Chondrocyte (in vitro differentiated cells): ENCODE measurements around the gene NTN1. TPM values are rescaled to one million over a fixed set of nuclear protein-coding genes. Genes with fewer than 3 reads are reported as not detected.

Experiments
- DNase-seq: peaks from one replicate; pipeline ENCODE4 v3.0.0; 2021; ENCODE audit warnings: mixed read lengths, low spot score
- H3K27ac Mint-ChIP-seq: one replicate; pipeline ENCODE4 v1.8.0; 2021; ENCODE audit warnings: mild to moderate bottlenecking, moderate library complexity, mixed read lengths; ENCODE audit not compliant: unreplicated experiment
- H3K27me3 Mint-ChIP-seq: 2 replicates; pipeline ENCODE4 v1.8.0; 2021; ENCODE audit warnings: low read depth, mixed read lengths
- H3K36me3 Mint-ChIP-seq: 2 replicates; pipeline ENCODE4 v1.8.0; 2021; ENCODE audit warnings: low read depth, mixed read lengths
- H3K4me1 Mint-ChIP-seq: 2 replicates; pipeline ENCODE4 v1.8.0; 2021; ENCODE audit warnings: low read depth, mild to moderate bottlenecking, mixed read lengths
- H3K4me3 Mint-ChIP-seq: one replicate; pipeline ENCODE4 v1.8.0; 2021; ENCODE audit warnings: mild to moderate bottlenecking, moderate library complexity, mixed read lengths; ENCODE audit not compliant: unreplicated experiment
- H3K9me3 Mint-ChIP-seq: 2 replicates; pipeline ENCODE4 v1.8.0; 2021; ENCODE audit warnings: low read depth, mixed read lengths
- total RNA-seq: library from RNA; stranded (reverse); gene quantifications from 3 replicates; pipeline ENCODE4 v1.2.1, GENCODE V29; 2021
- TF ChIP-seq, protein P1 (sequence below): fragments of 200-600 bp; sonication (generic); IDR thresholded peaks from 2 replicates; pipeline ENCODE4 v1.5.0; 2021; ENCODE audit warnings: antibody characterized with exemption, mild to moderate bottlenecking, moderate library complexity

The NTN1 gene
- total RNA-seq, 1 donor from 2014 or later = 4.0 TPM

GRCh38 chr17:9266031-9266680 is 244.8 kb downstream of the NTN1 start:
- peak; percentile 54 for DNase-seq
- Mint-ChIP-seq H3K27me3 (no peaks in the 10 kb centered on the region), H3K4me1 (peaks cover 14% of the 10 kb centered on the region)

GRCh38 chr17:9266697-9267117 is 245.4 kb downstream of the NTN1 start:
- Mint-ChIP-seq H3K27ac (no peak overlapping the region), H3K27me3 (no peaks in the 10 kb centered on the region), H3K9me3 (peaks cover 4% of the 10 kb centered on the region), H3K36me3 (no peaks in the 10 kb centered on the region), H3K4me1 (peaks cover 10% of the 10 kb centered on the region), H3K4me3 (no peak overlapping the region)
- peak; percentile 27 for DNase-seq
- TF ChIP-seq, protein P1, sequence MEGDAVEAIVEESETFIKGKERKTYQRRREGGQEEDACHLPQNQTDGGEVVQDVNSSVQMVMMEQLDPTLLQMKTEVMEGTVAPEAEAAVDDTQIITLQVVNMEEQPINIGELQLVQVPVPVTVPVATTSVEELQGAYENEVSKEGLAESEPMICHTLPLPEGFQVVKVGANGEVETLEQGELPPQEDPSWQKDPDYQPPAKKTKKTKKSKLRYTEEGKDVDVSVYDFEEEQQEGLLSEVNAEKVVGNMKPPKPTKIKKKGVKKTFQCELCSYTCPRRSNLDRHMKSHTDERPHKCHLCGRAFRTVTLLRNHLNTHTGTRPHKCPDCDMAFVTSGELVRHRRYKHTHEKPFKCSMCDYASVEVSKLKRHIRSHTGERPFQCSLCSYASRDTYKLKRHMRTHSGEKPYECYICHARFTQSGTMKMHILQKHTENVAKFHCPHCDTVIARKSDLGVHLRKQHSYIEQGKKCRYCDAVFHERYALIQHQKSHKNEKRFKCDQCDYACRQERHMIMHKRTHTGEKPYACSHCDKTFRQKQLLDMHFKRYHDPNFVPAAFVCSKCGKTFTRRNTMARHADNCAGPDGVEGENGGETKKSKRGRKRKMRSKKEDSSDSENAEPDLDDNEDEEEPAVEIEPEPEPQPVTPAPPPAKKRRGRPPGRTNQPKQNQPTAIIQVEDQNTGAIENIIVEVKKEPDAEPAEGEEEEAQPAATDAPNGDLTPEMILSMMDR = no peak

More at GRCh38 chr17:9266031-9266680, 244.8 kb downstream of the NTN1 start:
- Mint-ChIP-seq H3K36me3 (no peaks in the 10 kb centered on the region), H3K4me3 (no peak overlapping the region), H3K9me3 (peaks cover 4% of the 10 kb centered on the region), H3K27ac (no peak overlapping the region)
- TF ChIP-seq, protein P1 = no peak

GRCh38 chr17:9268546-9268945 is 247.2 kb downstream of the NTN1 start:
- H3K27ac Mint-ChIP-seq = no peak overlapping the region
- H3K36me3 Mint-ChIP-seq = no peaks in the 10 kb centered on the region
- H3K9me3 Mint-ChIP-seq = peaks cover 4% of the 10 kb centered on the region
- H3K4me3 Mint-ChIP-seq = no peak overlapping the region
- H3K27me3 Mint-ChIP-seq = no peaks in the 10 kb centered on the region
- H3K4me1 Mint-ChIP-seq = peaks cover 8% of the 10 kb centered on the region
- DNase-seq = peak; percentile 9
- TF ChIP-seq, protein P1 = no peak

DNA sequence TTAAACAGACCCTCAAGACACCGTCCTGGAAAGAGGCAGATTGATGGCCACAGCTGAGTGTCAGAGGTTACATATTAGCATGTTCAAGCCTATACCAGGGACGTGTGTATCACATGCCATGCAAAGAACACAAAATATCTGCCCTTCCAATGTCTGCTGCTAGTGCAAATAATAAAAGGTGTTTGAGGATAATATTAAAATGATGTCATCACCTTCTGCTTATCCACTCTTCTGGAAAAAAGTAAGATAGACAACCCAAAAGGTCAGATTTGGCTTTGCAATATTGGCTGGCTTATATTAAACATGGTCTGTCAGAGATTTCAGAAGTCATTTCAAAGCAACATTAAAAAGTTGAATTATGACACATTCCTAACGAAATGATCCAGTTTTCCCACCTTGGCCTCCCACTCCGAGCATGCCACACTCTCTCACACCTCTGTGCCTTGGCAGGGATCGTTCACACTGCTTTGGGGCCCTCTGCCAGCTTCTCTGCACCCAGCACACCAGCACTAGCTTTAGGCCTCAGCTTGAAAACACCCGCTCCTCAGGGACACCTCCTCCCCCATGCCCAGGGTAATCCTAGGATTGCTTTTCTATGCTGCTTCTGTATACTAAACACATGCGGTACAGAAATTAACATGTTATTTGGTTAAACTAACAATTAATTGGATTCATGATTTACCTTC is 248.2 kb downstream of the NTN1 start:
- TF ChIP-seq, protein P1 = no peak
- peaks cover 8% of the 10 kb centered on the region for H3K4me1 Mint-ChIP-seq
- H3K9me3 Mint-ChIP-seq = no peaks in the 10 kb centered on the region
- peak; percentile 0 for DNase-seq
- H3K27ac Mint-ChIP-seq = no peak overlapping the region
- H3K4me3 Mint-ChIP-seq = no peak overlapping the region
- H3K36me3 Mint-ChIP-seq = no peaks in the 10 kb centered on the region
- no peaks in the 10 kb centered on the region for H3K27me3 Mint-ChIP-seq

DNA sequence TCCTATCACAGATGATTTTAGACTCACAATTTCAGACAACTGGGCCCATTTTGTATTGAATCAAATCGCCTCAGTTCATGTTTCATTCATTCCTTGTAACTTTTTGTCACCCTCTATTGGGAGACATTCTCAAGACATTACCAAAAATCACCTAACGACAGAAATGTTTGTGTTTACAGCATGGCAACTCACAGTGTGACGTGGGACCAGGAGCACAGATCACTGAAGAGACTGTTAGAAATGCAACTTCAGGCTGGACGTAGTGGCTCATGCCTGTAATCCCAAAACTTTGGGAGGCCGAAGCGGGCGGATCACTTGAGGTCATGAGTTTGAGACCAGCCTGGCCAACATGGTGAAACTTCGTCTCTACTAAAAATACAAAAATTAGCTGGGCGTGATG is 249.6 kb downstream of the NTN1 start:
- no peaks in the 10 kb centered on the region for H3K9me3 Mint-ChIP-seq
- no peak for DNase-seq
- TF ChIP-seq, protein P1 = no peak

More for the DNA sequence above, 249.6 kb downstream of the NTN1 start:
- H3K4me3 Mint-ChIP-seq = no peak overlapping the region
- no peaks in the 10 kb centered on the region for H3K36me3 Mint-ChIP-seq
- H3K27me3 Mint-ChIP-seq = no peaks in the 10 kb centered on the region
- H3K4me1 Mint-ChIP-seq = peaks cover 7% of the 10 kb centered on the region
- no peak overlapping the region for H3K27ac Mint-ChIP-seq
